ENCODE measurements around the gene SERAC1. TPM values are rescaled to one million over a fixed set of nuclear protein-coding genes. Genes with fewer than 3 reads are reported as not detected.
A peak's percentile ranks its signal among the peaks of the same experiment; 100 is the strongest.

The SERAC1 gene
- total and polyA plus RNA-seq, 2 donors (not counting 3 experiments of a cell fraction or from before 2014, with no cell fraction given), result 4.9 to 5.7 TPM

DNA sequence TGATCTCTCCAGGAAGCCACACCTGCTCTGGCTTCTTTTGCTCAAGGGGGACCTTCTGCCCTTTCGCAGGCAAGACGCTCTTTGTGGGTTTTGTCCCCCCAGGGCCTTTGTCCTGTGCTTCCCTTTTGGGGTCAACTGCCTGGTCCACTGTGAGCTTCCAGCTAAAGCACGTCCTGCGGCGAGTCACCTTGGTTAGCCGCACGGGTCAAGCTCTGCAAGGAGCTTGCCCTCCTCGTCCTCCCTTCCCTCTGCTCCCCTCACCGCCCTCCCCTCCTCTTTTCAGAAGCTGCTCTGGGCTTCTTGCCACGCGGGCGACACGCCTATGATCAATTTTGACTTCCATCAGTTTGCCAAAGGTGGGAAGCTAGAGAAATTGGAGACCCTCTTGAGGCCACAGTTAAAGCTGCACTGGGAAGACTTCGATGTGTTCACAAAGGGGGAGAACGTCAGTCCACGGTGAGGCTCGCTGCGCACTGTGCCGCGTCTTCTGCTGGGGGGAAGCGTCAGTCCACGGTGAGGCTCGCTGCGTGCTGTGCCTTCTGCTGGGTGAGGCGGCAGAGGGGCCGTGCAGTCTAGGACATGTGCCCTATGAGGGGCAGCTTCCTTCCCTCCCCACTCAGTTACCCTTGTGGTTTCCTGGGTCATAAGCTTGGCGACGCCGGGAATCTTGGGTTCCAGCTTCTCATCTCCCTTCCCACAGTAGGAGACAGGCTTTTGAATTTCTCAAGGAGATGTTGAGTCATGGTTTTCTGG lies 106.2 kb downstream of the SERAC1 start:
- H3K9me1 ChIP-seq (replicated peaks; ENCODE audit: control insufficient read depth, extremely low read depth, insufficient read depth, low read length), result no peaks in the 10 kb centered on the region
- H3K4me2 ChIP-seq (ENCODE audit: insufficient read depth, low read length), result no peak overlapping the region
- no peak overlapping the region for H2AFZ ChIP-seq (ENCODE audit: low read depth, low read length)
- H3K27me3 ChIP-seq (ENCODE audit: control insufficient read depth in 2 of 2, insufficient read depth in 2 of 2, low read length in 2 of 2), result no peaks in the 10 kb centered on the region
- intact Hi-C loops (cut with micrococcal nuclease), result loop anchor here (10.0 kb wide), 1 partner anchor 747 kb away; no protein-coding TSS in a partner anchor
- H3K79me2 ChIP-seq (ENCODE audit: control insufficient read depth, insufficient read depth, low read length), result peaks cover 4% of the 10 kb centered on the region
- peak overlapping the region; percentile 99 for H3K27ac ChIP-seq (ENCODE audit: insufficient read depth, low read depth, low read length)
- peaks cover 51% of the 10 kb centered on the region for H3K4me1 ChIP-seq (ENCODE audit: control insufficient read depth, extremely low read depth, insufficient read depth, low read length)
- DNase-seq (ENCODE audit: low read depth, low spot score), result no peak
- ChIA-PET POLR2A (no interaction called here), CTCF (interaction anchor here (1.1 to 9.3 kb wide), 4 partner anchors 8 to 79 kb away, joined by 7 to 83 read pairs (median 17); partner anchors contain the start of gene SYNJ2)
- H3K36me3 ChIP-seq (ENCODE audit: control insufficient read depth in 2 of 2, extremely low read depth in 1 of 2, insufficient read depth in 2 of 2, low read length in 2 of 2), result peaks cover 4 to 33% of the 10 kb centered on the region in 2 experiments
- H3K9me3 ChIP-seq (replicated peaks; ENCODE audit: control insufficient read depth, insufficient read depth, low read length), result no peaks in the 10 kb centered on the region
- dilution Hi-C loops (cut with MboI; ENCODE audit: extremely low pct_ligation_motif_present, low sequenced_read_pairs), result no loop called here
- no peaks in the 10 kb centered on the region for H4K20me1 ChIP-seq (replicated peaks; ENCODE audit: control insufficient read depth, extremely low read depth, insufficient read depth, low read length)
- H3K9ac ChIP-seq (replicated peaks; ENCODE audit: extremely low read depth, insufficient read depth, low read length), result no peak overlapping the region
- no peak for FAIRE-seq
- H3K4me3 ChIP-seq (replicated peaks in 1 of 3; ENCODE audit: insufficient read depth in 1 of 3, low read depth in 1 of 3, low read length in 3 of 3), result no peak overlapping the region
- TF ChIP-seq FOS (IDR thresholded peaks at IDR 0.05; ENCODE audit: borderline replicate concordance, insufficient read depth, low read length) (no peak), POLR2AphosphoS5 (IDR thresholded peaks at IDR 0.05; ENCODE audit: insufficient read depth, low read depth, low read length) (no peak), GATA2 (IDR thresholded peaks at IDR 0.05; ENCODE audit: insufficient read depth, insufficient read length, low read depth, low read length) (no peak)
- TF ChIP-seq, protein P1, sequence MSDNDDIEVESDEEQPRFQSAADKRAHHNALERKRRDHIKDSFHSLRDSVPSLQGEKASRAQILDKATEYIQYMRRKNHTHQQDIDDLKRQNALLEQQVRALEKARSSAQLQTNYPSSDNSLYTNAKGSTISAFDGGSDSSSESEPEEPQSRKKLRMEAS (IDR thresholded peaks at IDR 0.05; ENCODE audit: insufficient read depth, insufficient read length), result no peak
- no TSS peak for BruUV-seq (replicated peaks)

DNA sequence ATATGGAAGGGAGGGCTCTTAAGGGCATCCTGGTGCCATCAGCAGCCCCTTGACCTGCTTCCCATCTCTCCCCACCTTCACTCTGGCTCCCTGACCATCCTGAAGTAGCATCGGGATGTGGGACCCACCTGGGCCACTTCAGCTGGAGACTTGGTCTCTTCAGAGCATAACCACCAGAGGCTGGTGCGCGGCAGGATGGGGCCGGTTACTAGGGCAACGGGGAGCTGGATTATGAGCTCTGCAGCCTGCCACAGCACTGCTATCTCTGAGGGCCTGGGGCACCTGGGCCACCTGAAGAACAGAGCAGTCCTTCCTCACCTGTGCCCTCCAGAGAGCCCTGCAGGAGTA lies 106.7 kb downstream of the SERAC1 start:
- intact Hi-C loops (cut with micrococcal nuclease) (loop anchor here (10.0 kb wide), 1 partner anchor 747 kb away; no protein-coding TSS in a partner anchor), dilution Hi-C loops (cut with MboI; ENCODE audit: extremely low pct_ligation_motif_present, low sequenced_read_pairs) (no loop called here)
- Histone ChIP-seq H4K20me1 (replicated peaks; ENCODE audit: control insufficient read depth, extremely low read depth, insufficient read depth, low read length) (no peaks in the 10 kb centered on the region), H3K4me1 (ENCODE audit: control insufficient read depth, extremely low read depth, insufficient read depth, low read length) (peaks cover 56% of the 10 kb centered on the region), H3K36me3 (ENCODE audit: control insufficient read depth in 2 of 2, extremely low read depth in 1 of 2, insufficient read depth in 2 of 2, low read length in 2 of 2) (peaks cover 4 to 32% of the 10 kb centered on the region in 2 experiments), H3K9me1 (replicated peaks; ENCODE audit: control insufficient read depth, extremely low read depth, insufficient read depth, low read length) (no peaks in the 10 kb centered on the region), H3K9me3 (replicated peaks; ENCODE audit: control insufficient read depth, insufficient read depth, low read length) (no peaks in the 10 kb centered on the region), H3K27me3 (ENCODE audit: control insufficient read depth in 2 of 2, insufficient read depth in 2 of 2, low read length in 2 of 2) (no peaks in the 10 kb centered on the region), H3K4me3 (replicated peaks in 1 of 3; ENCODE audit: insufficient read depth in 1 of 3, low read depth in 1 of 3, low read length in 3 of 3) (no peak overlapping the region), H2AFZ (ENCODE audit: low read depth, low read length) (no peak overlapping the region), H3K27ac (ENCODE audit: insufficient read depth, low read depth, low read length) (peak overlapping the region; percentile 99), H3K4me2 (ENCODE audit: insufficient read depth, low read length) (no peak overlapping the region), H3K79me2 (ENCODE audit: control insufficient read depth, insufficient read depth, low read length) (peaks cover 6% of the 10 kb centered on the region), H3K9ac (replicated peaks; ENCODE audit: extremely low read depth, insufficient read depth, low read length) (peak overlapping the region; percentile 91)
- FAIRE-seq (no peak), DNase-seq (ENCODE audit: low read depth, low spot score) (no peak)
- ChIA-PET POLR2A (interaction anchor here (0.8 to 1.0 kb wide), 2 partner anchors 19 to 35 kb away, joined by 4 to 5 read pairs; no protein-coding TSS in a partner anchor), CTCF (interaction anchor here (1.2 to 9.3 kb wide), 5 partner anchors 9 to 78 kb away, joined by 5 to 83 read pairs (median 16); partner anchors contain the start of gene SYNJ2)
- no TSS peak for BruUV-seq (replicated peaks)
- no peak for TF ChIP-seq FOS (IDR thresholded peaks at IDR 0.05; ENCODE audit: borderline replicate concordance, insufficient read depth, low read length)
- TF ChIP-seq POLR2AphosphoS5 (IDR thresholded peaks at IDR 0.05; ENCODE audit: insufficient read depth, low read depth, low read length), result no peak
- TF ChIP-seq CTCF (IDR thresholded peaks at IDR 0.05; ENCODE audit: extremely low read depth in 1 of 2, insufficient read depth in 1 of 2, low read depth in 1 of 2, low read length in 2 of 2), result no peak
- no peak for TF ChIP-seq GATA2 (IDR thresholded peaks at IDR 0.05; ENCODE audit: insufficient read depth, insufficient read length, low read depth, low read length)
- no peak for TF ChIP-seq JUN (IDR thresholded peaks at IDR 0.05; ENCODE audit: borderline replicate concordance, insufficient read depth, insufficient read length, low read depth)
- TF ChIP-seq, protein P1 (IDR thresholded peaks at IDR 0.05; ENCODE audit: insufficient read depth, insufficient read length), result no peak
- TF ChIP-seq MYC (IDR thresholded peaks at IDR 0.05; ENCODE audit: low read depth, low read length), result no peak
- no peak for TF ChIP-seq POLR2A (IDR thresholded peaks at IDR 0.05; ENCODE audit: low read depth, low read length)
- TF ChIP-seq EZH2 (IDR thresholded peaks at IDR 0.05; ENCODE audit: borderline replicate concordance, low read depth, low read length, severe bottlenecking), result no peak

Data from endothelial cell of umbilical vein (primary cell).